ENCODE measurements around the gene PRKCA.

DNA sequence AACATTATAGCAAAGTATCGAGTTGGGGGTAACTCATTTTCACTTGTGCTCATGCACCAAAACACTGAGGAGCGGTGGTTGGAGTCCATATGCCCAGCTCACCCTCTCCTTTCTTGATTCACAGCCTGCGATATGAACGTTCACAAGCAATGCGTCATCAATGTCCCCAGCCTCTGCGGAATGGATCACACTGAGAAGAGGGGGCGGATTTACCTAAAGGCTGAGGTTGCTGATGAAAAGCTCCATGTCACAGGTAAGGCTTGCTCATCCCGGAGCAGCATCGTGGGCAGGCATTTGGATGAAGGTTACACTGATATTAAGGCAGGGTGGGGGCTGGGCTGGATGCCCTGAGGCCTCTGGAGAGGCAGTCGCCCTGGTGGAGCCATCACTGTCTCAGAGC, 342.8 kb downstream of the PRKCA start:
- TF ChIP-seq CTCF (IDR thresholded peaks at IDR 0.05; ENCODE audit: low read depth, low read length) (no peak), POLR2A (IDR thresholded peaks at IDR 0.05; ENCODE audit: extremely low read depth, insufficient read length) (no peak), MYC (IDR thresholded peaks at IDR 0.05; ENCODE audit: low read depth, low read length) (no peak), MAX (IDR thresholded peaks at IDR 0.05; ENCODE audit: low read depth, low read length) (no peak)

Data from NB4 (cell line).